ENCODE measurements around the gene NRXN3. TPM values are rescaled to one million over a fixed set of nuclear protein-coding genes. Genes with fewer than 3 reads are reported as not detected.
A peak's percentile ranks its signal among the peaks of the same experiment; 100 is the strongest.

Gene NRXN3
- total and polyA plus RNA-seq, 8 donors: 0.29 to 41.1 (median 9.1) TPM

- 72 to 88% (median 83%) methylated on average over 4 of the region's 4 CpGs for WGBS, 5 donors
- Histone ChIP-seq H3K4me1 (no peaks in the 10 kb centered on the region), H3K36me3 (no peaks in the 10 kb centered on the region), H3K27me3 (no peaks in the 10 kb centered on the region), H3K9me3 (no peaks in the 10 kb centered on the region), H3K4me3 (no peak overlapping the region), H3K27ac (no peak overlapping the region)
- DNase-seq: peak in 1 of 2 donors; percentile 17
- no peak for TF ChIP-seq POLR2A (IDR thresholded peaks at IDR 0.05)
- TF ChIP-seq EP300 (IDR thresholded peaks at IDR 0.05): no peak
- TF ChIP-seq POLR2AphosphoS5 (IDR thresholded peaks at IDR 0.05): no peak
- intact Hi-C loops (cut with DNase I; ENCODE audit: low total_unique reads): no loop called here
Measured at GRCh38 chr14:79585845-79586244, 1415.7 kb downstream of the NRXN3 start.

GRCh38 chr14:79586416-79586815 is 1416.2 kb downstream of the NRXN3 start:
- H3K27me3 ChIP-seq: no peaks in the 10 kb centered on the region
- no peak overlapping the region for H3K4me3 ChIP-seq
- no peak for DNase-seq

DNA sequence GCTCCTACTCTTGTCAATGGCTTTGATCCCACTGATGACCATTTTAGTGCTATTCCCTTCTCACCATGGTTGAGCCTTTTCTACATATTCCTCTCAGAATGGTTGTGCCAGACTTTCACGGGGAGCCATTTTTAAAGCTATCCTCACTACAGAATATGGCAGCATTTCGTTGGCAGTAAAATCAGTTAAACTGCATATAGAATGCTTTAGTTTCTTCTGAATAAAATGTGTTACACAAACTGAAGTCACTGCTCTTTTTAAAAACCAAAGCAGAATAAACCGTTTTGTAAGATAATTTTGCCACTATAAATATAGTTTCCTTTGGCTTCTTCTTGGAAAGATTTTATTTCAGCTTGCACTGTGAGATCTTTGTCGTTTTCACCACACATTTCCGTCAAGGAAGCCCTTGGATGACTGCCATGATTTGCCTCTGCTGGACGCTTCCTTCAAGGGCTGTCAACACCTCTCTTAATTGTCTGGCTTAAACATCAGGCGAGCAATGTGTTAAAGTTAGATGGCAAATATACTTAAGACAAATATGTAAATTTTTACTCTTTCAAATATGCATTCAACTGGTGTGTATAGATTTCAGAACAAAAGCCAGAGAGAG is 1416.9 kb downstream of the NRXN3 start:
- Histone ChIP-seq H3K4me3 (no peak overlapping the region), H3K27me3 (no peaks in the 10 kb centered on the region), H3K4me1 (no peaks in the 10 kb centered on the region), H3K27ac (no peak overlapping the region), H3K36me3 (no peaks in the 10 kb centered on the region), H3K9me3 (no peaks in the 10 kb centered on the region)
- peak in 1 of 2 donors; percentile 27 for DNase-seq
- 55 to 70% (median 65%) methylated on average over 7 of the region's 7 CpGs for WGBS, 5 donors
- TF ChIP-seq CTCF (IDR thresholded peaks at IDR 0.05): no peak
- no peak for TF ChIP-seq POLR2AphosphoS5 (IDR thresholded peaks at IDR 0.05)
- TF ChIP-seq POLR2A (IDR thresholded peaks at IDR 0.05): no peak
- TF ChIP-seq EP300 (IDR thresholded peaks at IDR 0.05): no peak
- intact Hi-C loops (cut with DNase I; ENCODE audit: low total_unique reads): no loop called here

More at GRCh38 chr14:79586416-79586815, 1416.2 kb downstream of the NRXN3 start:
- intact Hi-C loops (cut with DNase I; ENCODE audit: low total_unique reads): no loop called here
- TF ChIP-seq POLR2A (IDR thresholded peaks at IDR 0.05): no peak
- no peak for TF ChIP-seq EP300 (IDR thresholded peaks at IDR 0.05)
- TF ChIP-seq POLR2AphosphoS5 (IDR thresholded peaks at IDR 0.05): no peak
- no peak for TF ChIP-seq CTCF (IDR thresholded peaks at IDR 0.05)
- Histone ChIP-seq H3K27ac (no peak overlapping the region), H3K9me3 (no peaks in the 10 kb centered on the region), H3K36me3 (no peaks in the 10 kb centered on the region), H3K4me1 (no peaks in the 10 kb centered on the region)
- WGBS, 5 donors: 90 to 99% (median 94%) methylated on average over 5 of the region's 5 CpGs

DNA sequence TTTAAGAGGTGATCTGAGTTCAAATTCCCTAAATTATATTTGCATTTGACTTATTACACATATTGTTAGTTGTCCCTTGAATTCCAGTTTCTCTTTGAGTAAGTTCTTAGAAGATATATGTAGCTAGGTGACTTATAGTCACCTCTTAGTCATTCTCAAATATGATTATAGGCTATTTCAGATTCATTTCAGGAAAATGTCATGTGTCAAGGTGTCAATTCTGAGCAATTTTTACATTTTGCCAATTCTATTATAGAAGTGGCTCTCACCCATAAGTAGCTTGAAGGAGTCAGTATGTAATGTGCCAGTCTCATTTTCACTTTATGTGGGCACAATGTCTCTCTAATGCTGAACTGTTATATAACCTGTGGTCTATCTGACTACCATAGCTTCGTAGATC is 1417.7 kb downstream of the NRXN3 start:
- TF ChIP-seq EP300 (IDR thresholded peaks at IDR 0.05) (no peak), CTCF (IDR thresholded peaks at IDR 0.05) (no peak), POLR2A (IDR thresholded peaks at IDR 0.05) (no peak), POLR2AphosphoS5 (IDR thresholded peaks at IDR 0.05) (no peak)
- no peaks in the 10 kb centered on the region for H3K27me3 ChIP-seq
- no peaks in the 10 kb centered on the region for H3K9me3 ChIP-seq
- no peak for DNase-seq
- H3K4me1 ChIP-seq: no peaks in the 10 kb centered on the region
- no peaks in the 10 kb centered on the region for H3K36me3 ChIP-seq
- H3K4me3 ChIP-seq: no peak overlapping the region
- 79 to 89% (median 85%) methylated on average over 1 of the region's 1 CpG for WGBS, 5 donors
- H3K27ac ChIP-seq: no peak overlapping the region
- intact Hi-C loops (cut with DNase I; ENCODE audit: low total_unique reads): no loop called here

- no peaks in the 10 kb centered on the region for H3K9me3 ChIP-seq
- no peak overlapping the region for H3K27ac ChIP-seq
- no peaks in the 10 kb centered on the region for H3K27me3 ChIP-seq
- WGBS, 5 donors: 62 to 80% (median 69%) methylated on average over 2 of the region's 2 CpGs
- H3K36me3 ChIP-seq: no peaks in the 10 kb centered on the region
- no peaks in the 10 kb centered on the region for H3K4me1 ChIP-seq
- TF ChIP-seq EP300 (IDR thresholded peaks at IDR 0.05) (no peak), POLR2A (IDR thresholded peaks at IDR 0.05) (no peak), POLR2AphosphoS5 (IDR thresholded peaks at IDR 0.05) (no peak), CTCF (IDR thresholded peaks at IDR 0.05) (no peak)
- intact Hi-C loops (cut with DNase I; ENCODE audit: low total_unique reads): no loop called here
- no peak overlapping the region for H3K4me3 ChIP-seq
- DNase-seq: no peak
Measured at GRCh38 chr14:79588398-79588797, 1418.2 kb downstream of the NRXN3 start.

All from stomach (tissue), 9 donors.